CD4-positive, alpha-beta memory T cell (primary cell): ENCODE results near the gene TMSB15A. TPM values are rescaled to one million over a fixed set of nuclear protein-coding genes. Genes with fewer than 3 reads are reported as not detected.
"Not testable (repeated sequence)": the region's sequence is repeated elsewhere in the genome, so short reads cannot be mapped to it uniquely, and the experiment has no call there.

ENCODE experiments used
- CTCF ChIA-PET: fragments of 350-600 bp; sonication (Branson Sonifier 250); formaldehyde crosslinking; loops from one replicate; lab custom pipeline; 2021; ENCODE audit warnings: inconsistent platforms; ENCODE audit not compliant: partially characterized antibody; lab: Charles Lee
- POLR2A ChIA-PET: fragments of 350-600 bp; sonication (Branson Sonifier 250); formaldehyde crosslinking; loops from one replicate; lab custom pipeline; 2021; ENCODE audit not compliant: partially characterized antibody; lab: Charles Lee
- DNase-seq, 5 donors: peaks; one replicate each; pipeline versions ENCODE4 v3.0.0 to v3.0.0-alpha.2; 2020 to 2022; ENCODE audit warnings: mixed read lengths in 1 of 5
- H3K27ac ChIP-seq: one replicate; pipeline ENCODE4 v1.7.0; 2013; ENCODE audit warnings: low read depth, low read length
- H3K27me3 ChIP-seq: 2 replicates; pipeline ENCODE4 v1.7.0; 2013; ENCODE audit warnings: mild to moderate bottlenecking, low read length, moderate library complexity; ENCODE audit not compliant: insufficient read depth
- H3K36me3 ChIP-seq: 2 replicates; pipeline ENCODE4 v1.7.0; 2013; ENCODE audit warnings: mild to moderate bottlenecking, low read length, moderate library complexity; ENCODE audit not compliant: insufficient read depth
- H3K4me1 ChIP-seq: 2 replicates; pipeline ENCODE4 v1.7.0; 2013; ENCODE audit warnings: mild to moderate bottlenecking, low read length, moderate library complexity; ENCODE audit not compliant: insufficient read depth
- H3K4me3 ChIP-seq, 2 donors: one replicate each; pipeline ENCODE4 v1.7.0; 2013; ENCODE audit warnings: low read length in 2 of 2, mild to moderate bottlenecking in 1 of 2
- H3K9me3 ChIP-seq, 2 donors: one replicate each; pipeline ENCODE4 v1.7.0; 2013; ENCODE audit warnings: low read length in 2 of 2, control low read depth in 1 of 2; ENCODE audit not compliant: control insufficient read depth in 1 of 2
- H3K27ac Mint-ChIP-seq, 7 donors: one replicate each; pipeline ENCODE4 v1.8.0; 2020 to 2021; ENCODE audit warnings: mixed read lengths in 7 of 7, mild to moderate bottlenecking in 6 of 7, inconsistent platforms in 3 of 7, moderate library complexity in 3 of 7
- H3K27me3 Mint-ChIP-seq, 2 donors: one replicate each; pipeline ENCODE4 v1.8.0; 2020 to 2021; ENCODE audit warnings: mixed read lengths in 2 of 2
- H3K36me3 Mint-ChIP-seq, 2 donors: one replicate each; pipeline ENCODE4 v1.8.0; 2020 to 2021; ENCODE audit warnings: mixed read lengths in 2 of 2, inconsistent platforms in 1 of 2, mild to moderate bottlenecking in 1 of 2
- H3K4me1 Mint-ChIP-seq, 4 donors: one replicate each; pipeline ENCODE4 v1.8.0; 2020 to 2021; ENCODE audit warnings: mixed read lengths in 4 of 4, mild to moderate bottlenecking in 1 of 4
- H3K4me3 Mint-ChIP-seq, 8 donors: one replicate each; pipeline ENCODE4 v1.8.0; 2020 to 2021; ENCODE audit warnings: mixed read lengths in 8 of 8, mild to moderate bottlenecking in 7 of 8, moderate library complexity in 6 of 8, inconsistent platforms in 3 of 8
- H3K9me3 Mint-ChIP-seq, 8 donors: one replicate each; pipeline ENCODE4 v1.8.0; 2020 to 2021; ENCODE audit warnings: mixed read lengths in 8 of 8, mild to moderate bottlenecking in 5 of 8, inconsistent platforms in 3 of 8, moderate library complexity in 1 of 8
- intact Hi-C: fragments of 100-400 bp; cut with micrococcal nuclease; formaldehyde crosslinking; loops from one replicate; pipeline ENCODE4 v1.15.1; 2023
- polyA plus RNA-seq, 2 donors: library from polyadenylated mRNA; unstranded; fragments of 300-500 nt; fragmentation: Illumina TruSeq; gene quantifications; one replicate each; pipeline ENCODE4 v1.2.3, GENCODE V29; 2021
- total RNA-seq, 2 experiments: library from RNA; stranded (reverse); gene quantifications; one replicate each; pipeline ENCODE4 v1.2.3, GENCODE V29; 2021

Gene TMSB15A
- total and polyA plus RNA-seq, 4 experiments from 2014 or later: not detected

- POLR2A ChIA-PET: no interaction called here
- CTCF ChIA-PET: interaction anchor here (0.7 to 1.0 kb wide), 2 partner anchors 11 to 23 kb away, joined by 3 to 4 read pairs; no protein-coding TSS in a partner anchor
- Histone ChIP-seq H3K27ac (no peak overlapping the region), H3K9me3 (no peaks in the 10 kb centered on the region), H3K36me3 (no peaks in the 10 kb centered on the region), H3K4me1 (peaks cover 5% of the 10 kb centered on the region), H3K4me3 (no peak overlapping the region), H3K27me3 (no peaks in the 10 kb centered on the region)
- peaks cover 22 to 27% of the 10 kb centered on the region in 2 donors for H3K27me3 Mint-ChIP-seq
- no peak for DNase-seq
- intact Hi-C loops: loop anchor here (5.0 kb wide), 1 partner anchor 85 kb away; no protein-coding TSS in a partner anchor
- H3K36me3 Mint-ChIP-seq: no peaks in the 10 kb centered on the region
- peak overlapping the region in 2 of 8 donors; percentile 79 to 84 for H3K4me3 Mint-ChIP-seq
- H3K27ac Mint-ChIP-seq: no peak overlapping the region
- no peaks in the 10 kb centered on the region for H3K9me3 Mint-ChIP-seq
- peaks cover 0 to 7% (median 2%) of the 10 kb centered on the region in 4 donors for H3K4me1 Mint-ChIP-seq
Measured at GRCh38 chrX:102517326-102517725, 787 bp upstream of the TMSB15A start.

GRCh38 chrX:102514536-102514935 lies 2.0 kb downstream of the TMSB15A start:
- no peaks in the 10 kb centered on the region for H3K9me3 ChIP-seq
- Mint-ChIP-seq H3K36me3 (no peaks in the 10 kb centered on the region), H3K4me1 (peaks cover 0 to 7% (median 2%) of the 10 kb centered on the region in 4 donors), H3K9me3 (no peaks in the 10 kb centered on the region), H3K27me3 (peaks cover 25 to 27% of the 10 kb centered on the region in 2 donors), H3K4me3 (no peak overlapping the region), H3K27ac (no peak overlapping the region)
- peaks cover 5% of the 10 kb centered on the region for H3K4me1 ChIP-seq
- ChIA-PET CTCF (no interaction called here), POLR2A (no interaction called here)
- no peak for DNase-seq
- H3K27ac ChIP-seq: no peak overlapping the region
- intact Hi-C loops: no loop called here
- H3K27me3 ChIP-seq: no peaks in the 10 kb centered on the region
- H3K4me3 ChIP-seq: no peak overlapping the region
- H3K36me3 ChIP-seq: no peaks in the 10 kb centered on the region

DNA sequence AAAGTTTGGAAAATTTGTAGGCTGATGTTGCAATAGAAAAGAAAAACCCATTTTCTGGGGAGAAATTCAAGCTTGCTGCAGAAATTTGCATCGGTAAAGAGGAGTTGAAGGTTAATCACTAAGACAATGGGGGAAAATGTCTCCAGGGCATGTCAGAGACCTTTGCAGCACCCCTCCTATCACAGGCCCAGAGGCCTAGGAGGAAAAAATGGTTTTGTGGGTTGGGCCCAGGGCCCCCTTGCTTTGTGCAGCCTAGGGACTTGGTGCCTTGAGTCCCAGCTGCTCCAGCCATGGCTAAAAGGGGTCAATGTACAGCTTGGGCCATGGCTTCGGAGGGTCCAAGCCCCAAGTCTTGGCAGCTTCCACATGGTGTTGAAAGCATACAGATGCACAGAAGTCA lies 17.8 kb downstream of the TMSB15A start:
- intact Hi-C loops: no loop called here
- POLR2A ChIA-PET: no interaction called here
- H3K36me3 ChIP-seq: no peaks in the 10 kb centered on the region
- CTCF ChIA-PET: no interaction called here
- Mint-ChIP-seq H3K9me3 (peaks cover 0 to 11% (median 4%) of the 10 kb centered on the region in 8 donors), H3K27me3 (peaks cover 2% of the 10 kb centered on the region in 2 donors), H3K4me3 (no peak overlapping the region), H3K27ac (no peak overlapping the region), H3K4me1 (no peaks in the 10 kb centered on the region), H3K36me3 (no peaks in the 10 kb centered on the region)
- no peaks in the 10 kb centered on the region for H3K4me1 ChIP-seq
- no peaks in the 10 kb centered on the region for H3K27me3 ChIP-seq
- no peak for DNase-seq
- no peaks in the 10 kb centered on the region for H3K9me3 ChIP-seq
- H3K4me3 ChIP-seq: no peak overlapping the region
- H3K27ac ChIP-seq: no peak overlapping the region

DNA sequence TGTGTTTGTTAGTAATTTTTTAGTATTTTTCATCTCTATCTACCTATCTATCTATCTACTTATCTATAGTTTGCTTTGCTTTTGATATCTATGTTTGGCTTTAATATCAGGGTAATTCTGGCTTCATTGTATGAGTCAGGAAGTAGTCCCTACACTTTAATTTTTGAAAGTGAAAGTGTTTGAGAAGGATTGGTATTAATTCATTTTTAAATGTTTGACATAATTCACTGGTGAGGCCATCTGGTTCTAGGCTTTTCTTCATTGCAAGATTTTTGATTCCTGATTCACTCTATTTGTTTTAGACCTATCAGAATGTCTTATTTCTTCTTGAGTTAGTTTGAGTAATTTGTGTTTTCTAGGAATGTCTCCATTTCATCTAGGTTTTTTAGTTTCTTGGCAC lies 24.8 kb downstream of the TMSB15A start:
- POLR2A ChIA-PET: no interaction called here
- no peak overlapping the region for H3K27ac ChIP-seq
- H3K4me1 ChIP-seq: no peaks in the 10 kb centered on the region
- H3K4me1 Mint-ChIP-seq: peaks cover 0 to 10% (median 3%) of the 10 kb centered on the region in 4 donors
- no peak overlapping the region for H3K4me3 Mint-ChIP-seq
- H3K27ac Mint-ChIP-seq: no peak overlapping the region
- no peak overlapping the region for H3K4me3 ChIP-seq
- no peak for DNase-seq
- H3K9me3 Mint-ChIP-seq: peaks cover 0 to 9% (median 0%) of the 10 kb centered on the region in 8 donors
- intact Hi-C loops: no loop called here
- H3K36me3 Mint-ChIP-seq: no peaks in the 10 kb centered on the region
- no peaks in the 10 kb centered on the region for H3K36me3 ChIP-seq
- CTCF ChIA-PET: no interaction called here
- H3K27me3 ChIP-seq: no peaks in the 10 kb centered on the region
- H3K9me3 ChIP-seq: no peaks in the 10 kb centered on the region
- no peaks in the 10 kb centered on the region for H3K27me3 Mint-ChIP-seq

- H3K9me3 ChIP-seq, H3K9me3 Mint-ChIP-seq, H3K27ac Mint-ChIP-seq: not testable (repeated sequence)
Measured at GRCh38 chrX:102478765-102479164, 37.8 kb downstream of the TMSB15A start.

GRCh38 chrX:102471762-102472220 lies 44.7 kb downstream of the TMSB15A start, which contains the start of gene TCP11X2:
TCP11X2 (minus strand) TSS chrX:102471812.
- H3K27ac Mint-ChIP-seq, H3K9me3 ChIP-seq, H3K4me1 ChIP-seq, H3K9me3 Mint-ChIP-seq, H3K27me3 ChIP-seq, H3K36me3 ChIP-seq, H3K4me3 Mint-ChIP-seq, H3K27ac ChIP-seq, H3K4me3 ChIP-seq, DNase-seq, H3K36me3 Mint-ChIP-seq, H3K27me3 Mint-ChIP-seq, POLR2A ChIA-PET, CTCF ChIA-PET, H3K4me1 Mint-ChIP-seq, intact Hi-C loops: not testable (repeated sequence)

More at GRCh38 chrX:102478765-102479164, 37.8 kb downstream of the TMSB15A start:
- H3K4me1 ChIP-seq, H3K4me3 ChIP-seq, H3K27me3 Mint-ChIP-seq, H3K27me3 ChIP-seq, DNase-seq, intact Hi-C loops, H3K27ac ChIP-seq, H3K36me3 ChIP-seq, POLR2A ChIA-PET, CTCF ChIA-PET, H3K4me3 Mint-ChIP-seq, H3K4me1 Mint-ChIP-seq, H3K36me3 Mint-ChIP-seq: not testable (repeated sequence)

DNA sequence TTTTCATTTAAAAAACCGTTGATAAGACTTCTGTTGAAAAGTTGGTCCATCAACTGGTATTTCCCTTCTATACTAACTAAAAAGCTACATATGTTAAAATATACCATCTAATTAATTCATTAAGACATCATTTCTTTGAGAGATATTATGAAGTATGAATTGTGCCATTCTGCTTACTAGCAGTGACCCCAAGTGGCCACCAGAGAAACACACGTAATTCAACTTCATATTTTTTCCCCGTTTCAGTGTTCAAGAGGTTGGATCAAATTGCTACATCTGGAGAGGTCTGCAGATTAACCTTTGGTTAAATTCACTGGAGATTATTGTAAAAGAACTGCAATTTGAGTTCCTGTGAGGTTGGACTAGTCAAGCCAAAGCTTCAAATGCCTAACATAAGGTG lies 46.3 kb downstream of the TMSB15A start:
- H3K4me3 Mint-ChIP-seq, H3K4me1 ChIP-seq, H3K4me3 ChIP-seq, H3K4me1 Mint-ChIP-seq, H3K9me3 Mint-ChIP-seq, H3K27ac Mint-ChIP-seq, H3K9me3 ChIP-seq, H3K36me3 Mint-ChIP-seq, CTCF ChIA-PET, H3K27me3 Mint-ChIP-seq, H3K27me3 ChIP-seq, intact Hi-C loops, H3K36me3 ChIP-seq, DNase-seq, H3K27ac ChIP-seq, POLR2A ChIA-PET: not testable (repeated sequence)
